DMS79 (cell line): Measurements from ENCODE around the gene PCK2.
A peak's percentile ranks its signal among the peaks of the same experiment; 100 is the strongest.
"Not testable (repeated sequence)": the region's sequence is repeated elsewhere in the genome, so short reads cannot be mapped to it uniquely, and the experiment has no call there.

Source experiments
- DNase-seq: peaks from one replicate; lab custom pipeline; 2025; lab: John Stamatoyannopoulos, UW

Gene PCK2

DNA sequence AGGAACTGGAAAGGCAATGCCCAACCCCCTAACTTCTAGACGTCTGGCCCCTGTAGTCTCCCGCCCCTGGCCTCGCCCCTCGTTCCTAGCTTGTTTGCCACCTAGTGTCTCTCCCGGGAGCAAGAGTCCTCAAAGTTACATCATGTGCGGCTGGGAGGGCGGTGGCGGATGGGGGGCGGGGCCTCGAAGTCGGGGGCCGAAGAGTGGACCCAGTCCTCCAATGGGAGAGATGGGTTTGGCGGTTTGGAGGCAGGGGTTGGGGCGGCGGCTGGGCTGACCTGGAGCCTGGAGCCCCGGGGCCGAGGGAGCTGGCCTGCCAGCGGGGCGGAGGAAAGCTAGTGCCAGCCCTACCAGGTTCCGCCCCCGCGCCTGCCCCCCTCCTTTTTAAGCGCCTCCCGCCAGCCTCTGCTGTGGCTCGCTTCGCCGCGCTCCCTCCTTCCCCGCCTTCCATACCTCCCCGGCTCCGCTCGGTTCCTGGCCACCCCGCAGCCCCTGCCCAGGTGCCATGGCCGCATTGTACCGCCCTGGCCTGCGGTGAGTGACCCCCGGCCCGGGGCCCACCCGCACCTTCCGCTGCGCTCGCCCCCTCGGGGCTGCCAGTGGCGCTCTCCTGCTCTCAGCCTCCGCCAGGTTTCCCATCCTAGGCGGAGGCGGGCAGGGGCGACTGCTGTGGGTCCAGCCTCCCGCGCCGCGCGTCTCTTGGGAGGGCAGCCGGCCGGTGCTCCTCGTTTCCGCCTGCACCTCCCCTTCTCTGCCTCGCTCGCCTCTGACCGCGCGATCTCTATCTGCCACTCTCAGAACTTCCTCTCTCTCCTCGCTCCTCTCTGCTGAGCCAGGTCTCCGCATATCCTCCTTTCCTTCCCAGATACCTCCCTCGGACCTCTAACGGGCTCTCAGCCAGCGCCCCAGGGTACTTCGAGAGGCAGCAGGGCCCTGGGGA lies at the start of gene PCK2:
Gene PCK2, plus strand, starts transcription at position 411 of the 940 bp plus-strand sequence. Its CDS starts 95 bp downstream, at position 506.
- DNase-seq, result peak; percentile 97

DNA sequence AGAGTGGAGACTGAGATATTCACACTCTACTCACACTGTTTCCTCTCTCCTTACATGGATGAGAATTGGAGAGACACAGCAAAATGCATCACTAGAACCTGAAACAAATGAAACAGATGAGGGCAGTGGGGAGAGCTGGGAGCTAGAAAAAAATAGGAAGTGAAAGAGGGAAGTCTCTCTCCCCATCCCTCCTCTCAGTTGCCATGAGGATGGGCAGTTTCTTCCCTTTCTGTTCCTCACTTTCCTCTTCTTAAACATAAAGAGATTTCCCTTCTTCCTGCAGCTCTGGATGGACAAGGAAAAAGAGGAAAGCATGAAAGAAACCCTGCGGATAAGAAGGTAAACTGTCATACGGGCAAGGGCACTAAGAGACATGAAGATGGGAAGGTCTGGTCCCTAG lies 45.1 kb upstream of the PCK2 start:
- DNase-seq, result not testable (repeated sequence)

DNA sequence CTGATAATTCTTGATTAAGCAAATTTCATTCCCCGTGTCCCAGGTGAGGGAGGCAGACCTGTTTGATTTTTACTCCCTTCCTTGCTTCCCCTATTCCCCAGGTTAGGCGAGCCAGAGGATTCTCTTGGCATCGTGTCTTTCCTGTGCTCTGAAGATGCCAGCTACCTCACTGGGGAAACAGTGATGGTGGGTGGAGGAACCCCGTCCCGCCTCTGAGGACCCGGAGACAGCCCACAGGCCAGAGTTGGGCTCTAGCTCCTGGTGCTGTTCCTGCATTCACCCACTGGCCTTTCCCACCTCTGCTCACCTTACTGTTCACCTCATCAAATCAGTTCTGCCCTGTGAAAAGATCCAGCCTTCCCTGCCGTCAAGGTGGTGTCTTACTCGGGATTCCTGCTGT lies 43.4 kb upstream of the PCK2 start:
- DNase-seq, result not testable (repeated sequence)

DNA sequence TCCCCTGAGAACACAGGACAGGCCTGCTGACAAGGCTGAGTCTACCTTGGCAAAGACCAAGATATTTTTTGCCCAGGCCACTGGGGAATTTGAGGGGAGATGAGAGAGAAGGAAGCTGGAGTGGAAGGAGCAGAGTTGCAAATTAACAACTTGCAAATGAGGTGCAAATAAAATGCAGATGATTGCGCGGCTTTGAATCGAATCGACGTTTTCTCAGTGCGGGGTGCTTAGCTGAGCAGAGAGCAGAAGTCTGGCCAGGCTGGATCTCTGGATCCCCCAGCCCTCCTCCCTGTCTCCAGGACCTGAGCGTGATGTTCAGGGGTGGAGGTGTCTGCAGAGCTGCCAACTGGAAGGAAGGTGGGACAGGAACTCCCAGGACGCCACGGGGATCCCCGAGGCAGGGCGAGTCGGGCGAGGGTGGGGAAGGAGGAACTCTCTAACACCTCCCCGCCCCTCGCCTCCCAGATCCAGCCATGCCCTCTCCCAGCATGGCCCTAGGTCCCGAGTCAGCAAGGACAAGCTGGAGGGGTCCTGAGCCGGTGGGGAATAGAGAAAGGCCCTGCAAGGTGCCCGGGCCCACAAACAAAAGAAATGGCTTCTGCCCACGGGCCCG lies 42.8 kb upstream of the PCK2 start:
- DNase-seq, result peak; percentile 50

DNA sequence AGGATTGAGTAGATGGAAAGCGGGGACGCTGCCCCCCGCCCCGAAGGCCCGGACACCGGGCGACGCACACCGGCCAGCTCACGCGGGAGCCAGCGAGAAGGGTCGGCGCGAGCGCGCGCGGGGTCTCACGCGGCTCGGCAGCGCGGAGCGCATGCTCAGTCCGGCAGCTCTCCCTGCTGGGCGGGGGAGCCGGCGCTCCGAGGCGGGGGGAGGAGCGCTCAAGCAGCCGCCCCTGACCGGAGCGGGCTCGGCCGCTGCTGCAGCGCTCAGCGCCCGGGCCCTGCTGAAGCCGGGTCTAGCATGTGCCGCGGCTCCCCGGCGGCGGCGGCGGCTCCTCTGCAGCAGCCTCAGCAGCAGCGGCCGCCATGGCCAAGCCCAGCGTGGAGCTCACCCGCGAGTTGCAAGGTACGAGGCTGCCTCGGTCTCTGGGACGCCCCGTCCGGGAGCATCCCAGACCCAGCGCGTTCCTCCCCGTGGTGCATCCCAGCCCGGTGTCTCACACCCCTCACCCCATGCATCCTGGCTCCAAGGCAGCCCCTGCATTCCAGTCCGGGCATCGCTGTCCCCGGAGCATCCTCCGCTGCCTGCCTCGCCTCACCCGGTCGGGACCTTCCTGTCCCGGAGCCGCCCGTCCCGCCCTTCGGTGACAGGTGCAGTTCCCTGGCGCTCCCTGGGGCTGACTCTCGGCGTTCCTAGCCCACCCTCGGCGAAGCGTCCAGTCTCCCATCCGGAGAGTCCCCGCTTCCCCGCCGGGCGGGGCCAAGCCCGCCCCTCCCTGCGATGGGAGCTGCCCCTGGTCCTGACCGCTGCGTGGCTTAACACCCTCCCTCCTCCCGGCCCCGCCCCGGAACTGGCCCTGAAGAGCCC lies 42.1 kb upstream of the PCK2 start, which contains the start of gene CARMIL3:
Gene CARMIL3, plus strand, starts transcription at position 221 of the 867 bp plus-strand sequence. Its CDS starts 145 bp downstream, at position 366.
- peak; percentile 57 for DNase-seq

DNA sequence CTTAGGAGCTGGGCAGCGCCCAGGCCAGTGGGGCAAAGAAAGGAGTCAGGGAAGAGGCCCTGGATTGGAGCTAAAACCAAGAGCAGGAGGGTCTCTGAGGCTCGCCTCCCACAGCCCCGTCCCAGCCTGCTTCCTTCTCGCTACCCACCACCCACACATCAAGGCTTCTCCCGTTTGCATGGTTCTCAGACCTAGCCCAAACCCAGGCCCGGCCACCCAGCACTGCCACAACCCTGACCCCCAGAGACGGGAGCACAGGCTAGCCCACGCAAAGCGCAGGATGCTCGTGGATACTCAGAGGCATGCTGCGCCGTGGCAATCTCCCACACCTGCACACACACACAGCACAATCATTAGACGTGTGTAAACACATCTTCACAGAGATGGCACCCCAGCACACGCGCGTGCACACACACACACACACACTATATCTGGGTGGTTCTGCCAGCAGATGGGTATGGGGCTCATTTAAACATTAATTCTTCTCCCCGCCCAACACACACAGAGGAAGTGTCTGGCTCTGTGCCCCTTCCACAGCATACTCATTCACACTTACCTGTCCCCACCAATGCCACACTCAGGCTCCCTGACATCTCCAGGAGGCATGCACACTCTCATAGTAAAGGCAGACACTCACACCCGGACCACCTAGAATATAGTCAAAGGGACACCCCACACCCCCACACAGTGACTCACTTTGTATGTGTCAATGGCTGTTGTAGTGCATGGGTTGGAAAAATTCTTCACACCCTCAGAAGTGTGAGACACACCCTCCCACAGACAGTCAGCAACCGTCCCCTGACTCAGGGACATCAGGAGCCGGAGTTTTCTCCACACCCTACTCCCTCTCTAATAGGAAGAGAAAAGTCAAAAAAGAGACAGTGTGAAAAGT lies 41.2 kb upstream of the PCK2 start:
- no peak for DNase-seq

DNA sequence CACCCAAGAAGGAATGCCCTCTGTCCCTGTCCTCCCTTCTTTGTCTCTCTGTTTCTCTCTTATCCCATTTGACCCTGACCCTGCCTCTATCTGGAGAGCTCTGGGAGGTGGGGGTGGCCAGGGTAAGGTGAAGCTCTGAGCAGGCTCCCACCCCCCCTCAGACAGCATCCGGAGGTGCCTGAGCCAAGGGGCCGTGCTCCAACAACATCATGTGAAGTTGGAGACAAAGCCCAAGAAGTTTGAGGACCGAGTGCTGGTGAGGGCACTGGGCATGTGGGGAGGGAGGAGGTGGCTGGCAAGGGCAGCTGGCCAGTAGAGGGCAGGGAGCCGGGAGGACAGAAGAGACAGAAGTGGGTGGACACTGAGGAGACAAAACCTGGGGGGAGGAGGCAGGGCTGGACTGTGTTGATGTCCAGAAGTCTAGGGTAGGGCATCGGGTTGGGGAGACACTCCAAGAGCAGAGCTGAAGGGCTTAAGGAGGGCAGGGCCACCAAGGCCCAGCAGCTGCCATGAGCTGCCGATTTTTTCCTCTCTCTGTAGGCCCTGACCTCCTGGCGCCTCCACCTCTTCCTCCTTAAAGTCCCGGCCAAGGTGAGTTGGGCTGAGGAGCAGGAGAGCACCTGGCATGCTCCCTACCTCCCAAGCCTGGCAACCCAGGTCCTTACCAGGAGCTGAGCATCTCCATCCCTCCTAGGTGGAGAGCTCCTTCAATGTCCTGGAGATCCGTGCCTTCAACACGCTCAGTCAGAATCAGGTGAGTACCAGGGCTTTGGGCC lies 40.4 kb upstream of the PCK2 start:
- DNase-seq, result no peak

DNA sequence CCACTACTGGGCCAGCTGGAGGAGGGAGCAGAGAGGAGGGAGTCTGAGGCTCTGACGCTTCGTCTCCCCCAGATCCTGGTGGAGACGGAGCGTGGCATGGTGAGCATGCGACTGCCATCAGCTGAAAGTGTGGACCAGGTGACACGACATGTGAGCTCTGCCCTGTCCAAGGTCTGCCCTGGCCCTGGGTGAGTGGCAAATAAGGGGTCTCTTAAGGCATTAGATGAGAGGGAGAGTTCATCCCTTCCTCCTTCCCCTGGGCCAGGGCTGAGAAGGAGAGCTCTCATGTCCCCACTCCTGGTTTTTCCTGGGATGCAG lies 39.8 kb upstream of the PCK2 start:
- no peak for DNase-seq

DNA sequence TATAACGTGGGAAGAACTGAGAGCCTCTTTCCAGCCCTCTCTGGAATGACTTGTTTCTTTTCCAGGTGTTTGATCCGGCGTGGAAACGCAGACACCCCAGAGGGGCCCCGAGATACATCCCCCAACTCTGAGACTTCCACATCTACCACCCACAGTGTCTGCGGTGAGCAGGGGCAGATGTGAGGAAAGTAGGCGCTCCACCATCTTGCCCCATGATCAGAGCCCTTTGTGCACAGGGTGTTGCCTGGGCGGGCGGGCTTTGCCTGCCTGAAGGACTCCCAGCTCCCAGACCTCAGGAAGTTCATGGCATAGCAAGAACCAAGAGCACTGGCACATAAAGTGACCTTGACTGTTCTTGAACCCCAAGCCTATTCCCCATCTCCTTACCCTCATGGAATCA lies 39.5 kb upstream of the PCK2 start:
- DNase-seq, result no peak

DNA sequence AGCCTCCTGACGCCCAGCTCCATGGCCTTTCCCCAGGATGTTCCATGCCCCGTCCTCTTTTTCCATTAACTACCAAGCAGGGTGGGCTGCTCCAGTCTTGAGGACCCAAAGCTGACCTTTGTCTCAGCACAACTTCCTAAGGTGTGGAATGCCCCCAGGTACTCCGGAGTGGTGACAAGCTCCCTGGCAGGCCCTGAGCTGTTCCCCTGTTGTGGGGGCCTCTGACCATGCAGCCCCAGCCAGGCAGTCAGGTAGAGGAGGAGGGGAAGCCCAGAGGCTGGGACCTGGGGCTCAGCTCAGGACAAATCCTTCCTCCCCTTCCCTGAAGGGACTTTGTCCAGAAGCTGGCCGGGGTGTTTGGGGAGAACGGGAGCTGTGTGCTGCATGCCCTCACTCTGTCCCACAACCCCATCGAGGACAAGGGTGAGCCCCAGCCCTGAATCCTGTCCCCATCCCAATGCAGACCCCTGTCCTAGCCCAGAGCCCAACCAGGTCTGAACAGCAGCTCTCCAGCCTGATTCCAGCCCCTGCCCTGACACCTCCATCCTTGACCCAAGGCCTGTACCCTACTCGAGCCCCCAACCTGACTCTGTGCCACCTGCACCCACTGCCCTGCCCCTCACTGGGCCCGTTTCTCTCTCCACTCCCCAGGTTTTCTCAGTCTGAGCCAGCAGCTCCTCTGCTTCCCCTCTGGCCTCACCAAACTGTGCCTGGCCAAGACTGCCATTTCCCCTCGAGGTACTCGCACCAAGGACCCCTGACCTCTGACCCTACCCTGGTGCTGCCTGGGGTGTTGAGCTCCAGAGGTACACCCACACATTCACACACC lies 37.9 kb upstream of the PCK2 start:
- no peak for DNase-seq

DNA sequence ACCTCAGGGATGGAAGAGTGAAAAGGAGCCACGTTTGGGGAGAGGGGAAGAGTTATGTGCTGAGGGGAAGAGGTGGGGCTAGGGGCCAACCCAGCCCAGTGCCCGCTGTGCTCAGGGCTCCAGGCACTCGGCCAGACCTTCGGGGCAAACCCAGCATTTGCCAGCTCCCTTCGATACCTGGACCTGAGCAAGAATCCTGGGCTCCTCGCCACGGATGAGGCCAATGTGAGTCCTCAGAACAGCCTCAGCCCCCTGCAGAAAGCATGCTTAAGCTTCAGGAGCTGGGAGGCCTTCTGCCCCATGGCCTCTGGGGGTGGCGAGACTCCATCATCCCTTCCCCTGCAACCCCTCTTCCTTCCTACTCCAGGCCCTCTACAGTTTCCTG lies 37.3 kb upstream of the PCK2 start:
- DNase-seq, result no peak

DNA sequence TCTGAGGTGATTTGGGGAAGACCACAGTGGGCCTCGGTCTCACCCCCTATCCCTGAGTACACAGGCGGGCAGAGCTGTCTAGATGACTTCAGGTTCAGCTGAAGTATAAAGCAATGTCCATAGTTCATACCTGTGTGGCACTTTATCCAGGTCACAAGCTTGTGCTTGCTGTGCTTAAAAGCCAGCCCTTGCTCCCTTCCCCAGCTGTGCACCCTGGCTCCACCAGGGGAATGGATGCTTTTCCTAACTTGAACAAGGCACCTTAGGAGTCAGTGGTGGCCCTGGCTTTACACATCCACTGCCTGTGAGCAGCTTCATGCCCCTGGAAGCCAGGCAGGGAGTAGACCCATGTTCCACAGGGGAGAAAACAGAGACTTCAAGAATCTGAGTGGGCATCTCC lies 36.8 kb upstream of the PCK2 start:
- DNase-seq, result no peak

DNA sequence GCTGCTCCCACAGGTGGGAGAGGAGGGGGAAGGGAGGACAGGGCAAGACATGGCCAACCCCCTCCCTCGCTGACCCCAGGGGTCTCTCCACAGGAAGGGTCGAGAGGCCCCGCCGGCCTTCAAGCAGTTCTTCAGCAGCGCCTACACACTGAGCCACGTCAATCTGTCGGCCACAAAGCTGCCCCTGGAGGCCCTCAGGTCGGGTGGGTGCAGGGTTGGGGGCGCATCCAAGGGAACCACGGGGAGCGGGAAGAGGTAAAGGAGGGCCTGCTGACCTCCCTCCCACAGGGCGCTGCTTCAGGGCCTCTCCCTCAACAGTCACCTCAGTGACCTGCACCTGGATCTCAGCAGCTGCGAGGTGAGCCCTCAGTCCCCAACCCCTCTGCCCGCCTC lies 36.2 kb upstream of the PCK2 start:
- DNase-seq, result no peak

DNA sequence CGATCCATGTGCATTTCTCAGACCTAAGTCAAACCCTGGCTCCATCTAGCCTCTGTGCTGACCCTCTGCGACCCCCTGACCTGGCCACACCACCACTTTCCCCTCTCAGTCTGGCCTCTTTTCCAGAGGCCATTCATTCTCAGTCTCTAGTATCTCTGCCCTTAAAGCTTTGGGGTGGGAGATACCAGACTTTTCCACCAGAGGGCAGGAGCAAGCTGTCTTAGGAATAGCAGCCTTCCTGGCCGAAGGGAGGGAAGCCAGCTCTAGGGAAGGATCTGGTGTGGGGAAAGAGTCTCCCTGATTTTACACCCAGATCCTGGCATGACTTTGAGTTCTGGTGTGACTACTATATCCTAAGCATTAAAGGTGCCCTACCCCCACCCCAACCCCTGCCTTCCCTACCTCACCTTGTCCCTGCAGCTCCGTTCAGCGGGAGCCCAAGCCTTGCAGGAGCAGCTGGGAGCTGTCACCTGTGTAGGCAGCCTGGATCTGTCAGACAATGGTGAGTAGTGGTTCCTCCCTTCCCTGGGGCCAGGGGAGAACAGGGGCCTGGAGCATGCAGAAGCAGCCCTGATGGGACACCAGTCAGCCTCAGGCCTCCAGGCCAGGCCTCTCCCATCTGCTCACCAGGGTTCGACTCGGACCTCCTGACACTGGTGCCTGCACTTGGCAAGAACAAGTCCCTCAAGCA lies 35.7 kb upstream of the PCK2 start:
- peak; percentile 60 for DNase-seq

DNA sequence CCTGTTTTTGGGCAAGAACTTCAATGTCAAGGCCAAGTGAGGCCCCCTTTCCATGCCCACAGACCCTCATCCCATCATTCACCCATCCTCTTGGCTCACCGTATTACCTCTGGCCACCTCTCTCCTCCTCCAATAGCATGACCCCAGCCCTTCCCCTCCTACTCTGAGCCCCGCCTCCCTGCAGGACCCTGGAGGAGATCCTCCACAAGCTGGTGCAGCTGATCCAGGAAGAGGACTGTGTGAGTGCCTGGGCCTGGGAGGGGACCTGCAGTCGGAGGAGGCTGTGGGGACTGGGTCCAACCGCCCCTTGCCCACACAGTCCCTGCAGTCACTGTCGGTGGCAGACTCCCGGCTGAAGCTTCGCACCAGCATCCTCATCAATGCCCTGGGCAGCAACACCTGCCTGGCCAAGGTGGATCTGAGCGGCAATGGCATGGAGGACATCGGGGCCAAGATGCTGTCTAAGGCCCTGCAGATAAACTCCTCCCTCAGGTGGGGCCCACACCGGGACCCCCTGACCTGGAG lies 35.1 kb upstream of the PCK2 start:
- DNase-seq, result no peak

DNA sequence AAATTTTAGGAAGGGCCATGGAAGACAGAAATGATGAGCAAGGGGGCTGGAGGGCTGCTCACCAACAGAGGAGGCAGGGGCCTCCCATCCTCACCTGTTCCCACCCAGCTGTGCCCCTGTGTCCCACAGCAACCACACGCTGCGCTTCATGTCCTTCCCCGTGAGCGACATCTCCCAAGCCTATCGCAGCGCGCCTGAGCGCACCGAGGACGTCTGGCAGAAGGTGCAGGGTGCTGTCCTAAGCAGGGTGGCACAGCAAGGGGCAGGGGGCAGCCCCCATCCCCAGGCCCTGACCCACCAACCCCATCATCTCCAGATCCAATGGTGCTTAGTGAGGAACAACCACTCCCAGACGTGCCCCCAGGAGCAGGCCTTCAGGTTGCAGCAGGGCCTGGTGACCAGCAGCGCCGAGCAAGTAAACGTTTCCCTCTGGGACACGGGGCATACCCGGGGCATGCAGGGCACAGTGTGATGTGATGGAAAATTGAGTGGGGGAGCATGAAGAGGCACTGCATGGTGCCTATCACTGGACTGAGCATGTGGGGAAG lies 34.2 kb upstream of the PCK2 start:
- no peak for DNase-seq

DNA sequence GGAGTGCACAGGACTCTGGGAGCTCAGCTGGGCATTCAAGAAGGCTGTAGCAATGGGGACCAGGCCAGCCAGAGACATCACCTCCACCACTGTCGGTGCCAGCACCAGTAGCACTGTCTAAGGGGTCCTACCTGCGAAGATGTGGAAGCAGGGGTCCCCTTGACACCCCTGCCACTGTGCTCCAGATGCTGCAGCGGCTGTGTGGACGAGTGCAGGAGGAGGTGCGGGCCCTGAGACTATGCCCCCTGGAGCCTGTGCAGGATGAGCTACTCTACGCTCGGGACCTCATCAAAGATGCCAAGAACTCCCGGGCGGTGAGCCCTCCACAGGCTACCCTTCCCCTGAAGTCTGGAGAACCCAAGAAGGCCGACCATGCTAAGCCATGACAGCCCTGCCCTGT lies 33.7 kb upstream of the PCK2 start:
- DNase-seq, result no peak
